HEK293T (cell line): Measurements from ENCODE around the gene RCC2.
A peak's percentile ranks its signal among the peaks of the same experiment; 100 is the strongest.

Source experiments
- CTCF ChIA-PET: fragments of 350-600 bp; formaldehyde crosslinking; extraction: SDS; loops from one replicate; lab custom pipeline; 2021; ENCODE audit warnings: antibody characterized with exemption, inconsistent platforms; lab: Yijun Ruan, JAX
- POLR2A ChIA-PET: fragments of 350-600 bp; formaldehyde crosslinking; extraction: SDS; loops from one replicate; lab custom pipeline; 2020; ENCODE audit warnings: antibody characterized with exemption, inconsistent platforms; lab: Yijun Ruan, JAX
- DNase-seq: peaks from one replicate; pipeline ENCODE4 v3.0.0; 2012; ENCODE audit warnings: mixed read lengths; ENCODE audit errors: extremely low spot score
- ARNT ChIP-seq: fragments of 450-650 bp; IDR thresholded peaks from 2 replicates; pipeline ENCODE4 v1.6.1; 2017; ENCODE audit warnings: mild to moderate bottlenecking
- BHLHE40 ChIP-seq: fragments of 450-650 bp; IDR thresholded peaks from 2 replicates; pipeline ENCODE4 v1.6.1; 2016; ENCODE audit warnings: mild to moderate bottlenecking, moderate library complexity, borderline replicate concordance
- CTBP1 ChIP-seq: fragments of 450-650 bp; IDR thresholded peaks from 2 replicates; pipeline ENCODE4 v1.6.1; 2016; ENCODE audit warnings: borderline replicate concordance
- ELF4 ChIP-seq: fragments of 450-650 bp; IDR thresholded peaks from 2 replicates; pipeline ENCODE4 v1.6.1; 2017; ENCODE audit warnings: antibody characterized with exemption
- FOXA1 ChIP-seq: fragments of 450-650 bp; IDR thresholded peaks from 2 replicates; pipeline ENCODE4 v1.6.1; 2016; ENCODE audit warnings: mild to moderate bottlenecking
- FOXK2 ChIP-seq: fragments of 450-650 bp; IDR thresholded peaks from 2 replicates; pipeline ENCODE4 v1.6.1; 2016; ENCODE audit warnings: mild to moderate bottlenecking
- FOXM1 ChIP-seq: fragments of 450-650 bp; IDR thresholded peaks from 2 replicates; pipeline ENCODE4 v1.6.1; 2017; ENCODE audit warnings: mild to moderate bottlenecking, borderline replicate concordance
- HDGF ChIP-seq: fragments of 450-650 bp; IDR thresholded peaks from 2 replicates; pipeline ENCODE4 v1.6.1; 2017; ENCODE audit warnings: antibody characterized with exemption, borderline replicate concordance
- L3MBTL2 ChIP-seq: fragments of 450-650 bp; conservative IDR thresholded peaks from 2 replicates; pipeline ENCODE4 v1.6.1; 2016; ENCODE audit warnings: mild to moderate bottlenecking
- LEF1 ChIP-seq: fragments of 450-650 bp; IDR thresholded peaks from 2 replicates; pipeline ENCODE4 v1.6.1; 2017; ENCODE audit warnings: mild to moderate bottlenecking, borderline replicate concordance
- NFRKB ChIP-seq: fragments of 450-650 bp; IDR thresholded peaks from 2 replicates; pipeline ENCODE4 v1.6.1; 2016; ENCODE audit warnings: mild to moderate bottlenecking, moderate library complexity
- PKNOX1 ChIP-seq: fragments of 450-650 bp; IDR thresholded peaks from 2 replicates; pipeline ENCODE4 v1.6.1; 2016
- SP1 ChIP-seq: fragments of 450-650 bp; IDR thresholded peaks from 2 replicates; pipeline ENCODE4 v1.6.1; 2017
- SUZ12 ChIP-seq: fragments of 450-650 bp; IDR thresholded peaks from 2 replicates; pipeline ENCODE4 v1.6.1; 2016; ENCODE audit warnings: mild to moderate bottlenecking
- TARDBP ChIP-seq: fragments of 450-650 bp; IDR thresholded peaks from 2 replicates; pipeline ENCODE4 v1.6.1; 2016
- ZNF384 ChIP-seq: fragments of 450-650 bp; IDR thresholded peaks from 2 replicates; pipeline ENCODE4 v1.6.1; 2016

Gene RCC2

GRCh38 chr1:17440074-17440826 is 773 bp upstream of the RCC2 start:
- DNase-seq: no peak
- ChIA-PET POLR2A (interaction anchor here (0.8 to 1.8 kb wide), 6 partner anchors 11 to 35 kb away, joined by 3 to 10 read pairs (median 4); no protein-coding TSS in a partner anchor), CTCF (interaction anchor here (1.2 kb wide), 1 partner anchor 12 kb away, joined by 3 read pairs; no protein-coding TSS in a partner anchor)
- TF ChIP-seq ZNF384 (no peak), FOXM1 (no peak), NFRKB (no peak), TARDBP (no peak), ELF4 (no peak)

GRCh38 chr1:17438318-17439249 is 893 bp downstream of the RCC2 start:
- peak; percentile 59 for DNase-seq
- TF ChIP-seq FOXK2 (no peak), LEF1 (peak; percentile 46; the same call in 1 of the 2 replicates)
- POLR2A ChIA-PET: interaction anchor here (0.6 to 1.8 kb wide), 5 partner anchors 9 to 37 kb away, joined by 3 to 4 read pairs (median 3); no protein-coding TSS in a partner anchor
- CTCF ChIA-PET: interaction anchor here (0.6 kb wide), 2 partner anchors 223 to 262 kb away, joined by 3 read pairs; no protein-coding TSS in a partner anchor

DNA sequence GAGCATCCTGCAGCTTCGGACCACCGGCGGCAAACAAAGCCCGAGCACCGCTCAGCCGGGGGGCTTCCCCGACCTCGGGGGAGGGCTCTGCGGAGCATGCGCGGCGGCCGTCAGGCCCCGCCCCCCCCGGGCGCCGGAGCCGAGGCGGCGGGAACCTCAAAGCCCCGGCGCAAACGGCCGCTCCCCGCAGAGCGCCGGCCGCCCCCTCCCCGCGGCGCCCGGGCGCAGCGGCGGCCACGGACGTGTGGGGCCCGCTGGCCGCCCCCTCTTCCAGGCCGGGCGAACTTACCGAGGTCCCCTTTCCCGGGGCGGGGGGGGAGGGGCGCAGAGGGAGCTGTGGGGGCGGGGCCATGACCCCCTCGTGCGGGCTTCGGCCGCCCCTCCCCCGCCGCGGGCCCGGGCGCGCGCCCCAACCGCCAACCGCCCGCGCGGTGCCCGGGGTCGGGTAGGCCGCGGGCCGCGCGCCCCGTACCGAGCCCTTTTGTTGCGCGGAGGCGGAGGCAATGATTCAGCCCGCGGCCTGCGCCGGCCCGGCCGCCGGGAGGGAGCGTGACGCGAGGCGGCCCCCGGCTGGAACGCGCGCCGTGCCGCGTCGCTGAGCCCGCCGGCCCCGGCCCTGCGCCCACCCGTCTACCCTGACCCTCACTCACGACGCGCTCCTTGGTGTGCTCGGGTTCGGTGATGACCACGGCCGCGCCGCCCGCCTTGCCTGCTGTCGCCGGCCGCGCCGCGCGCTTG is 1.7 kb downstream of the RCC2 start:
- TF ChIP-seq CTBP1 (no peak), LEF1 (no peak), SP1 (no peak), ELF4 (no peak), PKNOX1 (no peak), L3MBTL2 (no peak), ARNT (no peak), HDGF (no peak), NFRKB (no peak), ZNF384 (no peak), BHLHE40 (no peak), SUZ12 (no peak), FOXK2 (no peak), TARDBP (no peak), FOXM1 (no peak)
- DNase-seq: peak; percentile 84
- ChIA-PET CTCF (no interaction called here), POLR2A (interaction anchor here (1.3 to 1.4 kb wide), 2 partner anchors 27 to 35 kb away, joined by 3 to 4 read pairs; no protein-coding TSS in a partner anchor)

DNA sequence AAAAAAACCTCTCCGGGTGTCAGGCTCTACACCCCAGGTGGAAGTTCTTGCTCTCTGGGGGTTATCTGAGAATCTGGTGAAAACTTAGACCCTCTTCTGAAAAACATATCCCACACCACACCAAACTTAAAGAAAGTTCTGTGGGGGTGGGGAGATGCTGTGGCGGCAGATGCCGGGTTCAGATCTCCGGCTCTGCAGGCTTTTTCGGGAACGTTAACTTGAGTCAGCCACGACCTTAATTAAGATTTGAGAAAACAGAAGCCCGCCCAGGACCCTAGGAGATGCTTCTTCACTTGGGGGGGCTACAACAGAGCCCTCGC is 2.3 kb downstream of the RCC2 start:
- CTCF ChIA-PET: no interaction called here
- no peak for TF ChIP-seq HDGF
- TF ChIP-seq SP1: no peak
- no peak for TF ChIP-seq BHLHE40
- no peak for TF ChIP-seq LEF1
- TF ChIP-seq ARNT: no peak
- no peak for TF ChIP-seq ZNF384
- TF ChIP-seq L3MBTL2: no peak
- no peak for TF ChIP-seq NFRKB
- TF ChIP-seq FOXM1: no peak
- POLR2A ChIA-PET: interaction anchor here (1.3 to 1.4 kb wide), 2 partner anchors 26 to 35 kb away, joined by 3 to 4 read pairs; no protein-coding TSS in a partner anchor
- no peak for DNase-seq

DNA sequence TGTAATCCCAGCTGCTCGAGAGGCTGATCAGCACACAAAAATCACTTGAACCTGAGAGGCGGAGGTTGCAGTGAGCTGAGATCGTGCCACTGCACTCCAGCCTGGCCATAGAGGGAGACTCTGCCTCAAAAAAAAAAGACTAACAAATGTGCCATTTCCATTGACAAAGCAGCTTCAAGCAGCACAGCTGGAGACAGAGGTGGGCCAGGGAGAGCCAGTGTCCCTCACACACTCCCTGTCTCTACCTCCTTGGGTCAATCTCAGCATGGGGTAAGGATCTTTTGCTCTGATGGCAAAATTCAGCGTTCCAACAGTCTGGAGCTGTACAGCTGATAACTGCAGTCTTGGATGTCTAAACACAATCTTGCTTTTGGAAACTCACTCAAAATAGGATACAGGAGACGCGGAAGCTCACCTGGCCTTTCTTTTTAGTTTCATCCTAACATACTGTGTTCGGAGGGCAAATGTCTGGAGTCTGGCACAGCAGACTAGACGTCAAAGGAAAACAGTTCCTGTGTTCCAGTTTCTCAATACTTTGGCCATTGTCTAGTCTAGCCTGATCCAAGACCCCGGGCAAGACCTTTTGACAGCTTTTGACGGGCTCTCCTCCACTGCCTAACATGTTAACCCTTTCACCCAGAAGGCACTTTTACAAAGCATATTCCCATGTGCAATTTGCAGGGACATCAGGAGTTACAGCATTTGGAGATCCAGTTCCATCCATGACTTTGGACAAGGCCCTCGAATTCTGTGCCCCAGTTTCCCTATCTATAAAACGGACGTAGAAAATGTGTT is 2.9 kb downstream of the RCC2 start:
- ChIA-PET CTCF (no interaction called here), POLR2A (interaction anchor here (1.3 kb wide), 1 partner anchor 26 kb away, joined by 3 read pairs; no protein-coding TSS in a partner anchor)
- DNase-seq: no peak
- no peak for TF ChIP-seq BHLHE40
- TF ChIP-seq ELF4: no peak
- TF ChIP-seq PKNOX1: no peak
- no peak for TF ChIP-seq SP1
- TF ChIP-seq FOXK2: no peak
- TF ChIP-seq LEF1: no peak
- TF ChIP-seq SUZ12: no peak
- no peak for TF ChIP-seq FOXA1
- no peak for TF ChIP-seq HDGF
- TF ChIP-seq FOXM1: no peak
- TF ChIP-seq NFRKB: no peak
- TF ChIP-seq ZNF384: no peak
- no peak for TF ChIP-seq CTBP1
